SH-SY5Y (cell line): ENCODE results near the gene PIK3C2A.

Source experiments
- GATA2 ChIP-seq: IDR thresholded peaks from 2 replicates; pipeline ENCODE4 v1.6.1; 2011; ENCODE audit warnings: mild to moderate bottlenecking, low read depth, low read length
- GATA3 ChIP-seq: IDR thresholded peaks from 2 replicates; pipeline ENCODE4 v1.6.1; 2011; ENCODE audit warnings: low read depth, mild to moderate bottlenecking, low read length, moderate library complexity

The PIK3C2A gene, protein sequence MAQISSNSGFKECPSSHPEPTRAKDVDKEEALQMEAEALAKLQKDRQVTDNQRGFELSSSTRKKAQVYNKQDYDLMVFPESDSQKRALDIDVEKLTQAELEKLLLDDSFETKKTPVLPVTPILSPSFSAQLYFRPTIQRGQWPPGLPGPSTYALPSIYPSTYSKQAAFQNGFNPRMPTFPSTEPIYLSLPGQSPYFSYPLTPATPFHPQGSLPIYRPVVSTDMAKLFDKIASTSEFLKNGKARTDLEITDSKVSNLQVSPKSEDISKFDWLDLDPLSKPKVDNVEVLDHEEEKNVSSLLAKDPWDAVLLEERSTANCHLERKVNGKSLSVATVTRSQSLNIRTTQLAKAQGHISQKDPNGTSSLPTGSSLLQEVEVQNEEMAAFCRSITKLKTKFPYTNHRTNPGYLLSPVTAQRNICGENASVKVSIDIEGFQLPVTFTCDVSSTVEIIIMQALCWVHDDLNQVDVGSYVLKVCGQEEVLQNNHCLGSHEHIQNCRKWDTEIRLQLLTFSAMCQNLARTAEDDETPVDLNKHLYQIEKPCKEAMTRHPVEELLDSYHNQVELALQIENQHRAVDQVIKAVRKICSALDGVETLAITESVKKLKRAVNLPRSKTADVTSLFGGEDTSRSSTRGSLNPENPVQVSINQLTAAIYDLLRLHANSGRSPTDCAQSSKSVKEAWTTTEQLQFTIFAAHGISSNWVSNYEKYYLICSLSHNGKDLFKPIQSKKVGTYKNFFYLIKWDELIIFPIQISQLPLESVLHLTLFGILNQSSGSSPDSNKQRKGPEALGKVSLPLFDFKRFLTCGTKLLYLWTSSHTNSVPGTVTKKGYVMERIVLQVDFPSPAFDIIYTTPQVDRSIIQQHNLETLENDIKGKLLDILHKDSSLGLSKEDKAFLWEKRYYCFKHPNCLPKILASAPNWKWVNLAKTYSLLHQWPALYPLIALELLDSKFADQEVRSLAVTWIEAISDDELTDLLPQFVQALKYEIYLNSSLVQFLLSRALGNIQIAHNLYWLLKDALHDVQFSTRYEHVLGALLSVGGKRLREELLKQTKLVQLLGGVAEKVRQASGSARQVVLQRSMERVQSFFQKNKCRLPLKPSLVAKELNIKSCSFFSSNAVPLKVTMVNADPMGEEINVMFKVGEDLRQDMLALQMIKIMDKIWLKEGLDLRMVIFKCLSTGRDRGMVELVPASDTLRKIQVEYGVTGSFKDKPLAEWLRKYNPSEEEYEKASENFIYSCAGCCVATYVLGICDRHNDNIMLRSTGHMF (N-terminal part only)

GRCh38 chr11:17207317-17208256 lies at the start of gene PIK3C2A:
TSS of gene PIK3C2A (minus strand) at chr11:17207986. CDS start at chr11:17169741, 38,245 bp downstream.
- TF ChIP-seq GATA3 (no peak), GATA2 (no peak)

GRCh38 chr11:17257196-17257595 lies 49.4 kb upstream of the PIK3C2A start:
- TF ChIP-seq GATA2: no peak

DNA sequence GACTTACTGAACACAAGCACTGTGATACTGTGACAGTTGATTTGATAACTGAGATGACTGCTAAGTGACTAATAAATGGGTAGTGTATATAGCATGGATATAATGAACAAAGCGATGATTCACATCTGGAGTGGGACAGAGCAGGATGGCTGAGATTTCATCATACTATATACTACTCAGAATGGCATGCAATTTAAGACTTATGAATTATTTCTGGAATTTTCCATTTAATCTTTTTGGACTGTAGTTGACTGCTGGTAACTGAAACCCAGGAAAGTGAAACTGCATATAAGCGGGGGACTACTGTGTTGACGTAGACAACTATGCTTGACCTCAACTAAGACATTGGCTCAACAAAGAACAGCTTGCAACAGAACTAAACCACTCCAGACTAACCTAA lies 48.7 kb upstream of the PIK3C2A start:
- no peak for TF ChIP-seq GATA3
- no peak for TF ChIP-seq GATA2

- TF ChIP-seq GATA2: no peak
- TF ChIP-seq GATA3: no peak
Observed at GRCh38 chr11:17252704-17253103, 44.9 kb upstream of the PIK3C2A start.

- no peak for TF ChIP-seq GATA2
Observed at GRCh38 chr11:17250561-17251350, 43.0 kb upstream of the PIK3C2A start.

DNA sequence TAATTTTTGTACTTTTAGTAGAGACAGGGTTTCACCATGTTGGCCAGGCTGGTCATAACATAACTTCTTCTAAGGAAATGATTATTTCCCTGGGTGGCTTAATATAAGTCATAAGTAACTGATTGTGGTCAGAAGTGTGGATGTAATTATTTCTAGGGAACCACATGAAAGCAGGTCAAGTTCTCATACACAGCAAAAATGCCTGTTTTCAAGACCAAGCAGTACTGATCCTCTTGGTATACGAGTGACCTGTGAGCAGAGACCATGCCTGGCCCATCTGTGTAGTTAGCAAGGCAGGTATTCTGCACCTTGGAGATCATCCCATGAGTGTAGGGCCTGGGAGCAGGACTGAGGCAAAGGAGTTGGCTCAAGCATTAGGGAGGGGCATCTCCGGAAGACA lies 36.3 kb upstream of the PIK3C2A start:
- TF ChIP-seq GATA2 (no peak), GATA3 (no peak)

GRCh38 chr11:17240780-17241179 lies 33.0 kb upstream of the PIK3C2A start:
- TF ChIP-seq GATA2 (no peak), GATA3 (no peak)

GRCh38 chr11:17238377-17238776 lies 30.6 kb upstream of the PIK3C2A start:
- TF ChIP-seq GATA2 (no peak), GATA3 (no peak)

DNA sequence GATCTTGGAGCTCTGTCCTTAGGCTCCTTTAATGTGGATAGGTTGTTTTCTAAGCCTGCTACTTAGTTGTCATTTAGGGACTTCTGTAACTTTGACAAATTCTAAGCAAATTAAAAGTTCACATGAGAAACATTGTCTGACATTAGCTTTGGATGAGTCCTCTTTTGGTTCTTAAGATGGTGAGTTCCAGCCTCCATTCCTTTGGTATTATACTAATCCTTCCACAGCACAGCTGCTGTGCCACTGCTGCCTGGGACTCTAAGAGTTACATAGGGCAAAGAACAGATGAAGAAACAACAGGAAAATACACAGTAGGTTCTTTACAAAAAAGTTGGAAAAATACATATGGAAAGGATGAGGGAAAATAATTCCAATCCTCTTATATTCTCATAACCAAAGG lies 25.3 kb upstream of the PIK3C2A start:
- TF ChIP-seq GATA2: no peak
- no peak for TF ChIP-seq GATA3

GRCh38 chr11:17230867-17231851 lies 23.4 kb upstream of the PIK3C2A start:
- TF ChIP-seq GATA2 (no peak), GATA3 (no peak)

DNA sequence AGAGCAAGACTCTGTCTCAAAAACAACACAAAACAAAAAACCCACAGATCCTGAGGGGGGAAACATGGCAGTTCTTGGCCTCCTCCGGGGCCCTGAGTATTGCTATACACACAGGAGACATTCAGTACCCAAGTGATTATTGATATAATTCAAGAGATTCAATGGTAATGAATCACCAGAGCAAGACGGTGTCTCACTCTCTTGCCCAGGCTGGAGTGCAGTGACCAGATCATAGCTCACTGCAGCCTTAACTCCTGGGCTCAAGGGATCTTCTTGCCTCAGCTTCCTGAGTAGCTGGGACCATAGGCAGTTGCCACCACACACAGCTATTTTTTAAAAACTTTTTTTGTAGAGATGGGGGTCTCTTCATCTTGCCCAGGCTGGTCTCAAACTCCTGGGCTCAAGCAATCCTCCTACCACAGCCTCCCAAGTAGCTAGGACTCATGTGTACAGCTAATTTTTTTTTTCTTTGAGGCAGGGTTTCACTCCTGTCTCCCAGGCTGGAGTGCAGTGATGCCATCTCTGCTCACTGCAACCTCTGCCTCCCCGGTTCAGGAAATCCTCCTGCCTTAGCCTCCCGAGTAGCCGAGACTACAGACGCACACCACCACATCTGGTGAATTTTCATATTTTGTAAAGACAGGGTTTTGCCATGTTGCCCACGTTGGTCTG lies 21.8 kb upstream of the PIK3C2A start:
- no peak for TF ChIP-seq GATA3
- no peak for TF ChIP-seq GATA2

- TF ChIP-seq GATA3: no peak
- TF ChIP-seq GATA2: no peak
Observed at GRCh38 chr11:17224727-17225126, 16.9 kb upstream of the PIK3C2A start.
